ENCODE results near the gene CNTN1.
"Not testable (repeated sequence)": the region's sequence is repeated elsewhere in the genome, so short reads cannot be mapped to it uniquely, and the experiment has no call there.

CNTN1 gene

GRCh38 chr12:40730281-40730680 lies 38.0 kb downstream of the CNTN1 start:
- H3K4me3 ChIP-seq (ENCODE audit: control insufficient read depth, low read depth, low read length): no peak overlapping the region
- DNase-seq (ENCODE audit: low read depth): no peak
- no peak for TF ChIP-seq CTCF (conservative IDR thresholded peaks at IDR 0.05; ENCODE audit: control insufficient read depth, insufficient read depth, low read depth, low read length)

- TF ChIP-seq CTCF (conservative IDR thresholded peaks at IDR 0.05; ENCODE audit: control insufficient read depth, insufficient read depth, low read depth, low read length): no peak
- no peak for DNase-seq (ENCODE audit: low read depth)
Observed at GRCh38 chr12:40733871-40734270, 41.6 kb downstream of the CNTN1 start.

GRCh38 chr12:40734276-40734675 lies 42.0 kb downstream of the CNTN1 start:
- no peak for DNase-seq (ENCODE audit: low read depth)
- no peak for TF ChIP-seq CTCF (conservative IDR thresholded peaks at IDR 0.05; ENCODE audit: control insufficient read depth, insufficient read depth, low read depth, low read length)
- H3K4me3 ChIP-seq (ENCODE audit: control insufficient read depth, low read depth, low read length): no peak overlapping the region

More at GRCh38 chr12:40733871-40734270, 41.6 kb downstream of the CNTN1 start:
- no peak overlapping the region for H3K4me3 ChIP-seq (ENCODE audit: control insufficient read depth, low read depth, low read length)

GRCh38 chr12:40735551-40736230 lies 43.5 kb downstream of the CNTN1 start:
- no peak for DNase-seq (ENCODE audit: low read depth)
- no peak overlapping the region for H3K4me3 ChIP-seq (ENCODE audit: control insufficient read depth, low read depth, low read length)
- no peak for TF ChIP-seq CTCF (conservative IDR thresholded peaks at IDR 0.05; ENCODE audit: control insufficient read depth, insufficient read depth, low read depth, low read length)

- DNase-seq (ENCODE audit: low read depth); H3K4me3 ChIP-seq (ENCODE audit: control insufficient read depth, low read depth, low read length): not testable (repeated sequence)
Observed at GRCh38 chr12:40737416-40737815, 45.2 kb downstream of the CNTN1 start.

GRCh38 chr12:40738856-40739255 lies 46.6 kb downstream of the CNTN1 start:
- TF ChIP-seq CTCF (conservative IDR thresholded peaks at IDR 0.05; ENCODE audit: control insufficient read depth, insufficient read depth, low read depth, low read length): no peak
- no peak for DNase-seq (ENCODE audit: low read depth)
- H3K4me3 ChIP-seq (ENCODE audit: control insufficient read depth, low read depth, low read length): no peak overlapping the region

GRCh38 chr12:40742041-40742440 lies 49.8 kb downstream of the CNTN1 start:
- no peak overlapping the region for H3K4me3 ChIP-seq (ENCODE audit: control insufficient read depth, low read depth, low read length)
- no peak for DNase-seq (ENCODE audit: low read depth)
- TF ChIP-seq CTCF (conservative IDR thresholded peaks at IDR 0.05; ENCODE audit: control insufficient read depth, insufficient read depth, low read depth, low read length): no peak
